ENCODE measurements around the gene COL27A1.

Gene COL27A1

DNA sequence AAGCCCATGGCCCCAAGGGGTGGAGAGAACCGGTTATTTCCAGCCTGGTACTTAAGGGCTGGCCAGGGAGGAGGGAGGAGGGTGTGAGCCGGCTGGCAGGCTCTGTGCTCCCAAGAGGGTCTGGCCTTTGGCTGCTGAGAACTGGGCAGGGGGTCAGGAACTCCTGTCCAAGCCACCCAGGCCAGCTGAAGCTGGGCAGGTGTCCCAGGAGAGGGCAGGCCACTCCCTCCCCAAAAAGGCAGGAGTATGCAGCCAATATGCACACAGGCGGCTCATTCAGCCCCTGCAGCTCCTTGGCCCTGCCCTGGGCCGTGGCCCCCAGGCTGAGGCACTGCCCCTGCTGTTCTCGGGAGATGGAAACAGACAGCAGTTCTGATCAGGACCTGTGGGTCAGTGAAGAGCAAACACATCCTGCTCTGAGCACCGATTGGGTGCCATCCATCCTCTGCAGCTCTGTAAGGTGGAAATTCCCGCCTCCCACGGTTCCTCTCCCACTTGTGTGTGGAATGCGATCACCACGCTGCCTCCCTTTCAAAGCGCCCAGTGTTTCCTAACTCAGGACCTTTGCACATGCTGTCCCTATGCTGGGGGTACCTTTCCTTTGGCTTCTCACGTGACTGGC, 39.1 kb upstream of the COL27A1 start:
- H3K4me1 ChIP-seq (ENCODE audit: control insufficient read depth, insufficient read depth, low read length, unreplicated experiment) = peaks cover 22% of the 10 kb centered on the region
- H3K79me2 ChIP-seq (ENCODE audit: control insufficient read depth, insufficient read depth, low read length, unreplicated experiment) = no peaks in the 10 kb centered on the region
- H3K4me3 ChIP-seq (ENCODE audit: low read depth, low read length) = no peak overlapping the region
- H2AFZ ChIP-seq (ENCODE audit: low read length, unreplicated experiment) = no peak overlapping the region
- no peaks in the 10 kb centered on the region for H3K36me3 ChIP-seq (ENCODE audit: insufficient read depth, low read length)
- H3K27me3 ChIP-seq (ENCODE audit: insufficient read depth, low read length) = peaks cover 43% of the 10 kb centered on the region
- H3K27ac ChIP-seq (ENCODE audit: low read depth, low read length) = no peak overlapping the region

DNA sequence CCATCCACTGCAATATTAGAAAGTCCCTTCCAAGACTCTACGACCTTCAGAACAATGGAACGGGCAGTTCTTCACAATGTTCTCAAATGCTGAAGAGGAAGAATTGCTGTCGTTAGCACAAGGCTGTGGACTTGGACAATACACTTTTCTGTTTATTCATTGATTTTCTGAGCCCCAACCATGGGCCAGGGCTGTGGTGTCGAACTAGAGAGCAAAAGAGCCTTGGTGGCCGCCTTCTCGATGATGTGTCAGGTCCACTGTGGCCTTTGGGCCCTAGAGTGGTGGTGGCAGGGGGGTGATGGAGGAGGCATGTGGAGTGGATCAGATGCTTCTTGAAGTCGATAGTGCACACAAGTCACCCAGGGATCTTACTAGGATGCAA, 37.7 kb upstream of the COL27A1 start:
- H3K36me3 ChIP-seq (ENCODE audit: insufficient read depth, low read length) = no peaks in the 10 kb centered on the region
- no peak overlapping the region for H3K4me3 ChIP-seq (ENCODE audit: low read depth, low read length)
- H3K4me1 ChIP-seq (ENCODE audit: control insufficient read depth, insufficient read depth, low read length, unreplicated experiment) = peaks cover 17% of the 10 kb centered on the region
- peaks cover 44% of the 10 kb centered on the region for H3K27me3 ChIP-seq (ENCODE audit: insufficient read depth, low read length)
- H2AFZ ChIP-seq (ENCODE audit: low read length, unreplicated experiment) = no peak overlapping the region
- H3K79me2 ChIP-seq (ENCODE audit: control insufficient read depth, insufficient read depth, low read length, unreplicated experiment) = no peaks in the 10 kb centered on the region
- H3K27ac ChIP-seq (ENCODE audit: low read depth, low read length) = no peak overlapping the region

DNA sequence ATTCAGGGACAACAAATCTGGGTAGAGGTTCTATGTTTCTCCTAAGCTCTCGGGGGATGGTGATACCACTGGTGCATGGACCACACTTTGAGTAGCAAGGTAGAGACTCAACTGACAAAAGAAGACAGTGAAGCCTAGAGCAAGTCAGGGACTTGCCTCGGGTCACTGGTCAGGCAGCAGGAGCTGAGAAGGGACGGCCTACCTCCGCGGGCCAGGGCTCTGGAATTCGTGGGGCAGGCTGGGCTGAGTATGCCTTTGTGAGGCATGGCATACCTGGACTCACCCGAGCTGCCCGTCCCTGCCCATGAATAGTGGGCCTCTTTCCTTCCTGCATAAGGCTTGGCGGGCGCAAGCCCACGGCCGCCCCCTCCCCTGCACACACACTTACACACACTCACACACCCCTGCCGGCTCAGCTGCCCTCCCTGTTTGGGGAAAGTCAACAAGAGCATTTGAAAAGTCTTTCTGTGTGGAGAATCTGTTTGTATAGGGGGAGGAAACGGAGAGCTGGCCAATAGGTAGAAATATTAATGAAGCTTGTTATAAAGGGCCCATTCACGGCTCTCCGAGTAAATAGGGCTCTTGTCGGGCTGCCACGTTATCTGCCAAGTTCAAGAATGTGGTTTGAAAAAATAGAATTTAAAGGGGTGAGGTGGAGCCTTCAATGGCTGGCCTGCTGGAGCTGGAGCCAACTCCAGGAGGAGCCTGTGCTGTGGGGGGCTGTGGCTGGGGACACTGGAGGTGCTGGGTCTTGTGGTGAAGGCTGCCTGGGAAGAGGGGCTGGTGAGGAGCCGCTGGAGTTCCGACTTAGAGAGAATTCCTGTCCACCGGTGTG, 37.1 kb upstream of the COL27A1 start:
- peaks cover 11% of the 10 kb centered on the region for H3K4me1 ChIP-seq (ENCODE audit: control insufficient read depth, insufficient read depth, low read length, unreplicated experiment)
- no peak overlapping the region for H3K4me3 ChIP-seq (ENCODE audit: low read depth, low read length)
- H2AFZ ChIP-seq (ENCODE audit: low read length, unreplicated experiment) = no peak overlapping the region
- H3K27me3 ChIP-seq (ENCODE audit: insufficient read depth, low read length) = peaks cover 44% of the 10 kb centered on the region
- H3K36me3 ChIP-seq (ENCODE audit: insufficient read depth, low read length) = no peaks in the 10 kb centered on the region
- H3K79me2 ChIP-seq (ENCODE audit: control insufficient read depth, insufficient read depth, low read length, unreplicated experiment) = no peaks in the 10 kb centered on the region
- H3K27ac ChIP-seq (ENCODE audit: low read depth, low read length) = no peak overlapping the region

DNA sequence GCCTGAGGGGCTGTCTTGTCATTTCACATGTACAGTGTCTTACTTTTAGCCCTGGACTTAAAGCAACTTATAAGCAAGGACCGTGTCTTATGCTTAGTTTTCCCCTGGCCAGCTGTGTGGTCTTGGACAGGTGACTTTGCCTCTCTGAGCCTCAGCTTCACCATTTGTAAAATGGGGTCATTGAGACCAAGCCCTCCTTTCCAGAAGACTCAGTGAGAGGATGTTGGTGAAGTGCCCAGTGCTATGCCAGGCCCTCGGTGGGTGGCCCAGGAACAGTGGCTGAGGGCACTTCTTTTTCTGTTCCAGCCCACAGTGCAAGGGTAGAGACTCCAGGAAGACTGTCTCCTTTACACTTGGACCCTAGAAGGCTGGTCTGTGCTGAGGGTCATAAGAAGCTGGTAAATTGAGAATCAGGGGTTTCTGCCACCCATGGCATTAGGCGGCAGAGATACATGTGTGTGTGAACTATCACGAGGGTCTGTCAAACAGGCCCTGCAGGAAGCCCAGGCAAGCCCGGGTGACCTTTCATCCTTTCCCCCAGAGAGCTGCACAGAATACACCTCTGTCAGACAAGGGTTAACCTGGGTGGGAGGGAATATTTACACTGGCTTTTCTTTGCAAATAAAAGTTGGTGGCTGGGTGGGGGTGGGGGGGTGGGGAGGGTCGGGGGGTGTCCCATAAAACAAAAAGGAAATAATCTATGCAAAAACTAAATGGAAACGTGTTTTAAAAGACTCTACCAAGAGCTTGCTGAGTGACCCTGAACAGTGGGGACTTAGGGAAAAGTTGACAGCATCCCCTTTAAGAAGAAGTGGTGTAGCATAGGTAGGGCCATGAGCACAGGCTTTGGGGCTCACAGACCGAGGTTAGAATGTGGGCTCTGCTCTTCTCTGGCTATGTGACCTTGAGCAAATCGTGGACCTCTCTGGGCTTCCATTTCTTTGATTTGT, 35.8 kb upstream of the COL27A1 start:
- H3K79me2 ChIP-seq (ENCODE audit: control insufficient read depth, insufficient read depth, low read length, unreplicated experiment) = no peaks in the 10 kb centered on the region
- no peaks in the 10 kb centered on the region for H3K36me3 ChIP-seq (ENCODE audit: insufficient read depth, low read length)
- H3K4me1 ChIP-seq (ENCODE audit: control insufficient read depth, insufficient read depth, low read length, unreplicated experiment) = no peaks in the 10 kb centered on the region
- H3K27ac ChIP-seq (ENCODE audit: low read depth, low read length) = no peak overlapping the region
- H3K4me3 ChIP-seq (ENCODE audit: low read depth, low read length) = no peak overlapping the region
- H2AFZ ChIP-seq (ENCODE audit: low read length, unreplicated experiment) = no peak overlapping the region
- peaks cover 44% of the 10 kb centered on the region for H3K27me3 ChIP-seq (ENCODE audit: insufficient read depth, low read length)

DNA sequence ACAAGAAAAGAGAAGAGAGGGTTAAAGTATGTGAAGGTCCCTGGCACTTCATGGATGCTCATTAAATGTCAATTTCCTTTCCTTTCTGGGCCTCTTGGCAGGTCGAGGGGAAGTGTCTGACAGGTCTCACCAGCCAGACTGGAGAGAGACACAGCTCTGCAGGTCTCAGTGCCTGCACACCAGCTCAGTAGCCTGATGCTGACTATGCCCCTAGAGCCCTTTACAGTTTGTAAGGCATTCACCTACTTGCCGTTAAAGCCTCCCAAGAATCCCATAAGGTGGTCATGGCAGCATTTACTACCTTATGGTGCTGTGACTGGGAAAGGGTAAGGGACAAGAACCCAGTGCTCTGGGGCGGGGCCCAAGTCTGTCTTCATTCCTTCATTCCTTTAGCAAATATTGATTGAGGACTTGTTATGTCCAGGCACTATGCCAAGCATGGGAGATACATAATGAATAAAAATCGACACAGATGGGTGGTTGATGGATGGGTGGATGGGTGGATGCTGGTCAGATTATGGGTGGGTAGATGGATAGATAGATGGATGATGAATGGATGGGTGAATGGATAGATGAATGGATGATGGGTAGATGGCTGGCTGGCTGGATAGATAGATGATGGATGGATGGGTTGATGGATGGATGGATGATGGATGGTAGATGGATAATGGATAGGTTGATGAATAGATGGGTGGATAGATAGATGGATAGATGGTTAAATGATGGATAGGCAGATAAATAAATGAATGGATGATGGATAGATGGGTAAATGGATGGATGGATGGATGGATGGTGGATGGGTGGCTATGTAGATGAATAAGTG, 34.9 kb upstream of the COL27A1 start:
- Histone ChIP-seq H3K4me1 (ENCODE audit: control insufficient read depth, insufficient read depth, low read length, unreplicated experiment) (no peaks in the 10 kb centered on the region), H3K4me3 (ENCODE audit: low read depth, low read length) (no peak overlapping the region), H3K27me3 (ENCODE audit: insufficient read depth, low read length) (peaks cover 43% of the 10 kb centered on the region)

DNA sequence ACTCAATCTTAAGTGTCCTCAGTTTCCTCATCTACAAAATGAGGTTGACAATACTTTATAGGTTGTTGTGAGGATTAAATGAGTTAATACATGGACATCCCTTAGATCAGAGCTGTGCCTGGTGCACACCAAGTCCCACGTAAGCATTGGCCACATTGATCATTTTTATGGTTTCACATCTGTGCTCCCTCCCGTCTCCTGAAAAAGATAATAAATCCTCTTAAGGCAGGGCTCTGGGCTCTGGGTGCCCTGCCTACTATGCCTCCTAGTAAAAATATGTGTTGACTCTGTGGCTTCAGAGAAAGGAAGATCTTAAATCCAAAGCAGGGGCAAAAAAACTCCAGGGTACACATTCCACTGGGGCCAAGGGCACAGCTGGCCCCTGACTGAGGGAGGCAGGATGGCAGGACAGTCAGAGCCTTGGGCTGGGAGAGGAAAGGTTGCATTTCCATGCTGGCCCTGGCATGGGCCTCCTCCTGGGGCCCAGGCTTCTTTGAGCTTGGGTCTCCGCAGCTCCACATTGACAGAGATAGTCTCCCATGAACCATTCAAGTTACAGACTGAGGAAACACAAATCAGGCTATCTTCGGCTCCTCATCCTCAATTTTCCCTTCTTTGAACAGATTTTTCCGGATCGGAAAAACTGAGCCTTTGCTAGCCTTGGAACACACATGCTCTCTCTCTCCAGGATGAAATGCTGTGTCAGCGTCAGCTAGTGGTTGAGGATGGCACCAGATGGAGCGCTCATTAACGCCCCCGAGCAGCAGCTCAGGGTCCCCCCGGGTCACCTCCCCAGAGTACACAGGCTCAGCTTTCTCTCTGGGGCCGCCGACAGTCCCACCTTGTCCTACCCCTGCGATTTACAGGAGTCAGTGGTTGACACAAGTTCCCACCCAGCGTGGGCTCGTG, 33.9 kb upstream of the COL27A1 start:
- H3K4me3 ChIP-seq (ENCODE audit: low read depth, low read length) = no peak overlapping the region
- no peak overlapping the region for H2AFZ ChIP-seq (ENCODE audit: low read length, unreplicated experiment)
- H3K4me1 ChIP-seq (ENCODE audit: control insufficient read depth, insufficient read depth, low read length, unreplicated experiment) = no peaks in the 10 kb centered on the region
- no peak overlapping the region for H3K27ac ChIP-seq (ENCODE audit: low read depth, low read length)
- peaks cover 33% of the 10 kb centered on the region for H3K27me3 ChIP-seq (ENCODE audit: insufficient read depth, low read length)
- H3K79me2 ChIP-seq (ENCODE audit: control insufficient read depth, insufficient read depth, low read length, unreplicated experiment) = no peaks in the 10 kb centered on the region
- H3K36me3 ChIP-seq (ENCODE audit: insufficient read depth, low read length) = no peaks in the 10 kb centered on the region

More for the DNA sequence above, 34.9 kb upstream of the COL27A1 start:
- H3K27ac ChIP-seq (ENCODE audit: low read depth, low read length) = no peak overlapping the region
- no peaks in the 10 kb centered on the region for H3K79me2 ChIP-seq (ENCODE audit: control insufficient read depth, insufficient read depth, low read length, unreplicated experiment)
- H3K36me3 ChIP-seq (ENCODE audit: insufficient read depth, low read length) = no peaks in the 10 kb centered on the region
- H2AFZ ChIP-seq (ENCODE audit: low read length, unreplicated experiment) = no peak overlapping the region

DNA sequence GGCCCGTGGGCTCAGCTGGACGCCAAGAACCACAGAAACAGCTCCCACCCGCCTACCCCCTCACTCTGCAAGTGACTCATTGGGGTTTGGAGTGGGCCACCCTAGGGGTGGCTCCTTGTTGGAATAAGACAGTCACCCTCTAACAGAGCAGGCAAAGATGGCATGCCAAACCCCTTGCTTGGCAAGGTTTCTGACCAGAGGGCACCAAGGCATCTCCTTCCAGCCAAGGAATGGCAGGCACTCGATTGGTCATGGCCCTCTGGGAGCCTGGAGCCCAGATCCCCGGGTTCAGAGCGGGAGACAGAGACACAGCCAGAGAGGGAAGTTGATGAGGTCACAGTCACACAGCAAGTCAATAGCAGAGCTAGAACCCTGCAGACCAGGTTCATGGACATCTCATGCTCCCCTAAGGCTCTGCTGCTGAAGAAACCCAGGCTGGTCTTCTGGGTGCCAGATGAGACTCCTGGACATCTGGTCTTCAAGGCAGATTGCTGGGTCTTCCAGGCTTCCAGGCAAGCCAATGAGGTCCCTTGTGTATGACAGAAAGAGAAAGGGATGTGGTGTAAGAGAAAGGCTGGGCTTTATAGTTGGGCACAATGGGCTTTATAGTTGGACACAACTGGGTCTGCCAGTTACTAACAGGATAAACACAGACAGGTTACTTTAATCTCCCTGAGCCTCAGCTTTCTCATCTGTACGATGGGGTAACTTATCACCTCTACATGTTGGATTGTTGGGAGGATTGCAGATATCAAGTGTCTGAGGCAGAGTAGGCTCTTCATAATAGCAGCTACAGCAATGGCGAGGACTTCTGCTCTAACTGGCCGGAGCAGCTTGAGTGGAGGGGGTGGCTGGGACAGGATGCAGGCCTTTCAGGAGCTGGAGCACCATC, 33.0 kb upstream of the COL27A1 start:
- H2AFZ ChIP-seq (ENCODE audit: low read length, unreplicated experiment) = no peak overlapping the region
- H3K4me3 ChIP-seq (ENCODE audit: low read depth, low read length) = no peak overlapping the region
- H3K27ac ChIP-seq (ENCODE audit: low read depth, low read length) = no peak overlapping the region
- H3K79me2 ChIP-seq (ENCODE audit: control insufficient read depth, insufficient read depth, low read length, unreplicated experiment) = no peaks in the 10 kb centered on the region
- no peaks in the 10 kb centered on the region for H3K4me1 ChIP-seq (ENCODE audit: control insufficient read depth, insufficient read depth, low read length, unreplicated experiment)
- H3K27me3 ChIP-seq (ENCODE audit: insufficient read depth, low read length) = peaks cover 36% of the 10 kb centered on the region
- H3K36me3 ChIP-seq (ENCODE audit: insufficient read depth, low read length) = no peaks in the 10 kb centered on the region

DNA sequence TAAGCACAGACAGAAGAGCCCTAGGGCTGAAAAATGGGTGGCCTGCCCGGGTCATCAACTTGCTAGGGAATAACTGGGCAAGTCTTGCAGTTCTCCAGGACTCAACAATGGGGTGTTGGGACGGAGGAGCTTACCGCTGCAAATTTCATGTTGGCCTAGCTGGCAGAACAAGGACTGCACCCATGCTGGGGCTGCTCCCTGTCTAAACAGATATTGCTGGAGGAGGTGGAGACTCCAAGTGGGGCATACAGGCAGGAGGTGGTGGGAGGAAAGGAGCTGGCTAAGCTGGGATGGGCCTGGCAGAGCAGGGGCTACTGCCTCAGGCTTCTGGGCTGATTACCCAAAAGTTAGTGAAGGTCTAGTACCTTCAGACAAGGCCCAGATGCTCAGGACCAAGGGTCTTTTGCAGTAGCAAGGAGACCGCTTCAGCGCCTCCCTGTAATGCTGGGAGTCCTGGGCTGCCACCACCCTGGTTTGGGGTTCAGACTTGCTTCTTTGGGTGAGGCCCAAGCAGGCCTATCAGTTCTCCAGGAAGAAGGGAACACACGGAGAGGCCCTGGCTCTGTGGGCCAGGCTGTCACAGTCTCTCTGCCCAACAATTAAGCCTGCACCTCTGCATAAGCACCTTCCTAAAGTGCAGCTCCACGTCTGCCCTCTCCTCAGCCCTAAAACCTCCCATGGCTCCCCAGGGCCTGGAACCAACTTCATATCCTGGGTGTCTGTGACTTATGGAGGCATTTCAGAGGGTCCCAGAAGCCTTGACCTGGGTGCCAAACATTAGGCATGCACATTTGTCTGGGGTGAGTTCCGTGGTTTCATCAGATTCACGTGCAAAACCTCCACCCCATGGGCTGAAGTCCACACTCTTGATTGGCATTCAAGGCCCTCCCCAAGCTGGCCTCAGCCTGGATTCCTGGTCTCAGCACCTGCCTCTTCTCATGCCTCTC, 32.0 kb upstream of the COL27A1 start:
- Histone ChIP-seq H3K4me1 (ENCODE audit: control insufficient read depth, insufficient read depth, low read length, unreplicated experiment) (no peaks in the 10 kb centered on the region), H2AFZ (ENCODE audit: low read length, unreplicated experiment) (no peak overlapping the region), H3K36me3 (ENCODE audit: insufficient read depth, low read length) (no peaks in the 10 kb centered on the region), H3K79me2 (ENCODE audit: control insufficient read depth, insufficient read depth, low read length, unreplicated experiment) (no peaks in the 10 kb centered on the region), H3K27me3 (ENCODE audit: insufficient read depth, low read length) (peaks cover 42% of the 10 kb centered on the region), H3K4me3 (ENCODE audit: low read depth, low read length) (no peak overlapping the region), H3K27ac (ENCODE audit: low read depth, low read length) (no peak overlapping the region)

Data from ACC112 (cell line).